Measurements from ENCODE around the gene RPGRIP1L. TPM values are rescaled to one million over a fixed set of nuclear protein-coding genes. Genes with fewer than 3 reads are reported as not detected.

RPGRIP1L gene
- total and polyA plus RNA-seq, 9 of the 15 experiments (the other 6 are each of a cell fraction or from before 2014, with no cell fraction given): 3.2 to 7.7 (median 5.8) TPM

DNA sequence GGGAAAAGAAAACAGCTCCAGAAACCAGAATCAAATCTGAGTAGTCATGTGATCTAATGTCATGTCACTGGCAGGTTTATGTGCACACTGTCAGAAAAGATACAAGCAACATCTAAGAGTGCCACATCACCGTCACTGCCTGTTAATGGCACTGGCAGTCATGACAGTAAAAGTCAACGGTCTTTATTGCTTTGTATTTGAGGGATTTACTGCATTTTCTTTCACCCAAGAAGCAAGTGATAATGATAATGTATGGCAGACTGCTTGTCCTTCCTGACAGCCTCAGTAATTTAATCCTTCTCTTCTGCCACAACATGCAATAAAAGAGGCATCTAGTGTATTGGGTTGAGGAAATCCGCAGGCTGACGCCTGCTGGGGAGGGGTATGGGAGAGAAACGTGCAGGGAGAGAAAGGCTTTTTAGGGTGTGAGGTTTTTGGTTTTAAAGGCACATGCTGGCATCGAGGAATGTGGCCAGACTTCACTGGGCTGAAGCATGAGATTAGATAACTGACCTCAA, 92.4 kb downstream of the RPGRIP1L start:
- Histone ChIP-seq H3K4me3 (no peak overlapping the region), H3K4me2 (ENCODE audit: insufficient read depth, low read length) (no peak overlapping the region), H3K27ac (ENCODE audit: extremely low read depth, low read depth, low read length) (no peak overlapping the region), H3K9me3 (replicated peaks; ENCODE audit: control insufficient read depth, insufficient read depth, low read depth, low read length) (no peaks in the 10 kb centered on the region), H3K4me1 (replicated peaks in 1 of 2; ENCODE audit: control insufficient read depth in 2 of 2, insufficient read depth in 2 of 2, low read length in 2 of 2) (no peaks in the 10 kb centered on the region), H3K9me1 (ENCODE audit: control insufficient read depth, insufficient read depth, low read length) (no peaks in the 10 kb centered on the region), H3K9ac (ENCODE audit: insufficient read depth in 1 of 2, low read depth in 2 of 2, low read length in 2 of 2) (no peak overlapping the region), H4K20me1 (replicated peaks; ENCODE audit: control insufficient read depth, insufficient read depth, low read length) (no peaks in the 10 kb centered on the region), H2AFZ (ENCODE audit: low read depth, low read length) (no peak overlapping the region), H3K27me3 (ENCODE audit: control insufficient read depth in 2 of 2, insufficient read depth in 2 of 2, low read length in 2 of 2) (no peaks in the 10 kb centered on the region; a peak in 1 of 5 replicates), H3K36me3 (ENCODE audit: control insufficient read depth, insufficient read depth, low read length) (no peaks in the 10 kb centered on the region), H3K79me2 (ENCODE audit: control insufficient read depth, insufficient read depth, low read length) (no peaks in the 10 kb centered on the region)
- intact Hi-C loops (cut with micrococcal nuclease) (no loop called here), in situ Hi-C loops (cut with MboI) (no loop called here)
- BruUV-seq (replicated peaks): no TSS peak
- under 1% methylated on average over 6 of the region's 6 CpGs for WGBS (ENCODE audit: insufficient coverage, low coverage, missing lambda C conversion rate)
- no peak for ATAC-seq
- no peak for FAIRE-seq
- DNase-seq (ENCODE audit: extremely low read depth in 1 of 4, low spot score in 3 of 4): no peak
- ChIA-PET CTCF (ENCODE audit: low intra/inter-chr PET ratio) (no interaction called here), POLR2A (no interaction called here)
- no peak for TF ChIP-seq SRF (CRISPR knock-in tag; IDR thresholded peaks at IDR 0.05)
- TF ChIP-seq L3MBTL2 (IDR thresholded peaks at IDR 0.05): peak; percentile 29; the same call in 1 of the 2 replicates
- TF ChIP-seq, protein P1, sequence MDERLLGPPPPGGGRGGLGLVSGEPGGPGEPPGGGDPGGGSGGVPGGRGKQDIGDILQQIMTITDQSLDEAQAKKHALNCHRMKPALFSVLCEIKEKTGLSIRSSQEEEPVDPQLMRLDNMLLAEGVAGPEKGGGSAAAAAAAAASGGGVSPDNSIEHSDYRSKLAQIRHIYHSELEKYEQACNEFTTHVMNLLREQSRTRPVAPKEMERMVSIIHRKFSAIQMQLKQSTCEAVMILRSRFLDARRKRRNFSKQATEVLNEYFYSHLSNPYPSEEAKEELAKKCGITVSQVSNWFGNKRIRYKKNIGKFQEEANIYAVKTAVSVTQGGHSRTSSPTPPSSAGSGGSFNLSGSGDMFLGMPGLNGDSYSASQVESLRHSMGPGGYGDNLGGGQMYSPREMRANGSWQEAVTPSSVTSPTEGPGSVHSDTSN (CRISPR knock-in tag; IDR thresholded peaks at IDR 0.05; ENCODE audit: low read depth): no peak
- TF ChIP-seq, protein P1 (tag; conservative IDR thresholded peaks at IDR 0.05; ENCODE audit: low read depth): peak; percentile 57; the same call in 1 of the 2 replicates
- no peak for TF ChIP-seq CREBBP (IDR thresholded peaks at IDR 0.05; ENCODE audit: low read depth, low read length)
- TF ChIP-seq, protein P2, sequence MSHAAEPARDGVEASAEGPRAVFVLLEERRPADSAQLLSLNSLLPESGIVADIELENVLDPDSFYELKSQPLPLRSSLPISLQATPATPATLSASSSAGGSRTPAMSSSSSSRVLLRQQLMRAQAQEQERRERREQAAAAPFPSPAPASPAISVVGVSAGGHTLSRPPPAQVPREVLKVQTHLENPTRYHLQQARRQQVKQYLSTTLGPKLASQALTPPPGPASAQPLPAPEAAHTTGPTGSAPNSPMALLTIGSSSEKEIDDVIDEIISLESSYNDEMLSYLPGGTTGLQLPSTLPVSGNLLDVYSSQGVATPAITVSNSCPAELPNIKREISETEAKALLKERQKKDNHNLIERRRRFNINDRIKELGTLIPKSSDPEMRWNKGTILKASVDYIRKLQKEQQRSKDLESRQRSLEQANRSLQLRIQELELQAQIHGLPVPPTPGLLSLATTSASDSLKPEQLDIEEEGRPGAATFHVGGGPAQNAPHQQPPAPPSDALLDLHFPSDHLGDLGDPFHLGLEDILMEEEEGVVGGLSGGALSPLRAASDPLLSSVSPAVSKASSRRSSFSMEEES (CRISPR knock-in tag; IDR thresholded peaks at IDR 0.05): peak; percentile 67; the same call in 1 of the 2 replicates
- TF ChIP-seq, protein P3, sequence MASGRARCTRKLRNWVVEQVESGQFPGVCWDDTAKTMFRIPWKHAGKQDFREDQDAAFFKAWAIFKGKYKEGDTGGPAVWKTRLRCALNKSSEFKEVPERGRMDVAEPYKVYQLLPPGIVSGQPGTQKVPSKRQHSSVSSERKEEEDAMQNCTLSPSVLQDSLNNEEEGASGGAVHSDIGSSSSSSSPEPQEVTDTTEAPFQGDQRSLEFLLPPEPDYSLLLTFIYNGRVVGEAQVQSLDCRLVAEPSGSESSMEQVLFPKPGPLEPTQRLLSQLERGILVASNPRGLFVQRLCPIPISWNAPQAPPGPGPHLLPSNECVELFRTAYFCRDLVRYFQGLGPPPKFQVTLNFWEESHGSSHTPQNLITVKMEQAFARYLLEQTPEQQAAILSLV (tag; IDR thresholded peaks at IDR 0.05): no peak
- TF ChIP-seq, protein P4, sequence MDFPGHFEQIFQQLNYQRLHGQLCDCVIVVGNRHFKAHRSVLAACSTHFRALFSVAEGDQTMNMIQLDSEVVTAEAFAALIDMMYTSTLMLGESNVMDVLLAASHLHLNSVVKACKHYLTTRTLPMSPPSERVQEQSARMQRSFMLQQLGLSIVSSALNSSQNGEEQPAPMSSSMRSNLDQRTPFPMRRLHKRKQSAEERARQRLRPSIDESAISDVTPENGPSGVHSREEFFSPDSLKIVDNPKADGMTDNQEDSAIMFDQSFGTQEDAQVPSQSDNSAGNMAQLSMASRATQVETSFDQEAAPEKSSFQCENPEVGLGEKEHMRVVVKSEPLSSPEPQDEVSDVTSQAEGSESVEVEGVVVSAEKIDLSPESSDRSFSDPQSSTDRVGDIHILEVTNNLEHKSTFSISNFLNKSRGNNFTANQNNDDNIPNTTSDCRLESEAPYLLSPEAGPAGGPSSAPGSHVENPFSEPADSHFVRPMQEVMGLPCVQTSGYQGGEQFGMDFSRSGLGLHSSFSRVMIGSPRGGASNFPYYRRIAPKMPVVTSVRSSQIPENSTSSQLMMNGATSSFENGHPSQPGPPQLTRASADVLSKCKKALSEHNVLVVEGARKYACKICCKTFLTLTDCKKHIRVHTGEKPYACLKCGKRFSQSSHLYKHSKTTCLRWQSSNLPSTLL (IDR thresholded peaks at IDR 0.05): no peak
- TF ChIP-seq POLR2G (IDR thresholded peaks at IDR 0.05; ENCODE audit: low read depth, low read length): no peak
- no peak for TF ChIP-seq XRCC3 (IDR thresholded peaks at IDR 0.05)
- TF ChIP-seq ILK (tag; IDR thresholded peaks at IDR 0.05; ENCODE audit: borderline replicate concordance, low read depth): no peak
